SU-DHL-6 (cell line): ENCODE measurements around the gene IGSF8.
A peak's percentile ranks its signal among the peaks of the same experiment; 100 is the strongest.

Source experiments
- H2AFZ ChIP-seq: fragments of 200-600 bp; sonication (generic); 2 replicates; pipeline ENCODE4 v1.6.1; 2014; ENCODE audit warnings: low read depth, mild to moderate bottlenecking, moderate library complexity, mixed read lengths, antibody characterized with exemption, low read length; ENCODE audit not compliant: severe bottlenecking
- H3F3A ChIP-seq: fragments of 200-600 bp; shearing (Covaris generic); 2 replicates; pipeline ENCODE4 v1.6.0; 2016; ENCODE audit warnings: antibody characterized with exemption, mild to moderate bottlenecking; ENCODE audit not compliant: insufficient read depth
- H3K27ac ChIP-seq: fragments of 200-600 bp; sonication (generic); 2 replicates; pipeline ENCODE4 v1.5.1; 2016; ENCODE audit warnings: low read depth, mild to moderate bottlenecking, low read length, moderate library complexity, mixed read lengths
- H3K27me3 ChIP-seq: fragments of 200-600 bp; sonication (generic), shearing (Covaris generic); 2 replicates; pipeline ENCODE4 v1.6.0; 2014; ENCODE audit warnings: mild to moderate bottlenecking, low read length
- H3K36me3 ChIP-seq: fragments of 200-600 bp; sonication (generic); 2 replicates; pipeline ENCODE4 v1.6.1; 2014; ENCODE audit warnings: mild to moderate bottlenecking, low read length, mixed read lengths
- H3K4me2 ChIP-seq: fragments of 300-600, 200-600 bp; shearing (Covaris generic), sonication (generic); 2 replicates; pipeline ENCODE4 v1.6.0; 2014; ENCODE audit warnings: low read length, low read depth, mild to moderate bottlenecking; ENCODE audit not compliant: poor library complexity, severe bottlenecking
- H3K4me3 ChIP-seq: fragments of 200-600 bp; sonication (generic); 2 replicates; pipeline ENCODE4 v1.5.1; 2014; ENCODE audit warnings: antibody characterized with exemption, low read length, mild to moderate bottlenecking, mixed read lengths; ENCODE audit not compliant: insufficient read depth, poor library complexity, severe bottlenecking
- H3K79me2 ChIP-seq: fragments of 200-600 bp; sonication (generic); 2 replicates; pipeline ENCODE4 v1.6.1; 2014; ENCODE audit warnings: mild to moderate bottlenecking, low read length, moderate library complexity; ENCODE audit not compliant: insufficient read depth
- H3K9ac ChIP-seq: fragments of 200-600 bp; sonication (generic); 2 replicates; pipeline ENCODE4 v1.7.0; 2014; ENCODE audit warnings: mild to moderate bottlenecking, low read length
- H3K9me2 ChIP-seq: fragments of 200-600 bp; sonication (generic); replicated peaks from 2 replicates; pipeline ENCODE4 v1.6.1; 2014; ENCODE audit warnings: low read length; ENCODE audit not compliant: insufficient read depth
- H3K9me3 ChIP-seq: fragments of 200-600 bp; sonication (generic); 2 replicates; pipeline ENCODE4 v1.6.1; 2014; ENCODE audit warnings: low read length, mixed read lengths; ENCODE audit not compliant: insufficient read depth
- H4K20me1 ChIP-seq: fragments of 200-600 bp; sonication (generic); 2 replicates; pipeline ENCODE4 v1.6.1; 2014; ENCODE audit warnings: low read depth, mild to moderate bottlenecking, antibody characterized with exemption, low read length, moderate library complexity, mixed read lengths
- EZH2phosphoT487 ChIP-seq: fragments of 200-600 bp; sonication (generic), shearing (Covaris generic); conservative IDR thresholded peaks from 2 replicates; pipeline ENCODE4 v1.6.1; 2018; ENCODE audit warnings: mild to moderate bottlenecking, antibody characterized with exemption, low read length, moderate library complexity, mixed read lengths
- TF ChIP-seq, protein P1 (sequence below): fragments of 200-600 bp; sonication (generic); IDR thresholded peaks from one replicate; pipeline ENCODE4 v1.5.1; 2017; ENCODE audit warnings: antibody characterized with exemption, mild to moderate bottlenecking, low read length, moderate library complexity; ENCODE audit not compliant: insufficient read depth, poor library complexity, severe bottlenecking

Gene IGSF8

DNA sequence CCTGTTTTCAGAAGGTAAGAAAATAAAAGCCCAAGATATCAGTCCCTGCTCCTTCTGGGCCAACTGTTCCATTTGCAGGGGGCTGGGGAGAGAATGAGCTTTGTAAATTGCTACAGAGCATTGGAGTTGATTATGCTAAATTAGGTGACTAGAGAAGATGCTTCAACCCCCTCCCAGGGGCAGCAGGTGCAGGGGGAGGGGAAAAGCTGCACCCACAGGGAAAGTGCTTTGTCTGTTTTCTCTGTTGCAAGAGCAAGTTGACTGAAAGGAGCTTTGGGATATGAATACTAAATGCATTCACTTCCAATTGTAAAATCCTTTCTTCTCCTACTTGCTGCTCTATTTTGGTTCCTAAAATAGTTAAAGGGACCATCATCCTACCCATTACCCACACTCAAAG is 50.1 kb downstream of the IGSF8 start:
- Histone ChIP-seq H3F3A (no peaks in the 10 kb centered on the region), H4K20me1 (no peaks in the 10 kb centered on the region), H3K9me3 (no peaks in the 10 kb centered on the region), H3K4me3 (no peak overlapping the region), H3K9ac (no peak overlapping the region), H3K27me3 (no peaks in the 10 kb centered on the region), H3K79me2 (no peaks in the 10 kb centered on the region), H3K27ac (no peak overlapping the region), H3K36me3 (no peaks in the 10 kb centered on the region), H3K4me2 (no peak overlapping the region), H2AFZ (no peak overlapping the region), H3K9me2 (no peaks in the 10 kb centered on the region)
- TF ChIP-seq, protein P1, sequence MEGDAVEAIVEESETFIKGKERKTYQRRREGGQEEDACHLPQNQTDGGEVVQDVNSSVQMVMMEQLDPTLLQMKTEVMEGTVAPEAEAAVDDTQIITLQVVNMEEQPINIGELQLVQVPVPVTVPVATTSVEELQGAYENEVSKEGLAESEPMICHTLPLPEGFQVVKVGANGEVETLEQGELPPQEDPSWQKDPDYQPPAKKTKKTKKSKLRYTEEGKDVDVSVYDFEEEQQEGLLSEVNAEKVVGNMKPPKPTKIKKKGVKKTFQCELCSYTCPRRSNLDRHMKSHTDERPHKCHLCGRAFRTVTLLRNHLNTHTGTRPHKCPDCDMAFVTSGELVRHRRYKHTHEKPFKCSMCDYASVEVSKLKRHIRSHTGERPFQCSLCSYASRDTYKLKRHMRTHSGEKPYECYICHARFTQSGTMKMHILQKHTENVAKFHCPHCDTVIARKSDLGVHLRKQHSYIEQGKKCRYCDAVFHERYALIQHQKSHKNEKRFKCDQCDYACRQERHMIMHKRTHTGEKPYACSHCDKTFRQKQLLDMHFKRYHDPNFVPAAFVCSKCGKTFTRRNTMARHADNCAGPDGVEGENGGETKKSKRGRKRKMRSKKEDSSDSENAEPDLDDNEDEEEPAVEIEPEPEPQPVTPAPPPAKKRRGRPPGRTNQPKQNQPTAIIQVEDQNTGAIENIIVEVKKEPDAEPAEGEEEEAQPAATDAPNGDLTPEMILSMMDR: no peak
- no peak for TF ChIP-seq EZH2phosphoT487

DNA sequence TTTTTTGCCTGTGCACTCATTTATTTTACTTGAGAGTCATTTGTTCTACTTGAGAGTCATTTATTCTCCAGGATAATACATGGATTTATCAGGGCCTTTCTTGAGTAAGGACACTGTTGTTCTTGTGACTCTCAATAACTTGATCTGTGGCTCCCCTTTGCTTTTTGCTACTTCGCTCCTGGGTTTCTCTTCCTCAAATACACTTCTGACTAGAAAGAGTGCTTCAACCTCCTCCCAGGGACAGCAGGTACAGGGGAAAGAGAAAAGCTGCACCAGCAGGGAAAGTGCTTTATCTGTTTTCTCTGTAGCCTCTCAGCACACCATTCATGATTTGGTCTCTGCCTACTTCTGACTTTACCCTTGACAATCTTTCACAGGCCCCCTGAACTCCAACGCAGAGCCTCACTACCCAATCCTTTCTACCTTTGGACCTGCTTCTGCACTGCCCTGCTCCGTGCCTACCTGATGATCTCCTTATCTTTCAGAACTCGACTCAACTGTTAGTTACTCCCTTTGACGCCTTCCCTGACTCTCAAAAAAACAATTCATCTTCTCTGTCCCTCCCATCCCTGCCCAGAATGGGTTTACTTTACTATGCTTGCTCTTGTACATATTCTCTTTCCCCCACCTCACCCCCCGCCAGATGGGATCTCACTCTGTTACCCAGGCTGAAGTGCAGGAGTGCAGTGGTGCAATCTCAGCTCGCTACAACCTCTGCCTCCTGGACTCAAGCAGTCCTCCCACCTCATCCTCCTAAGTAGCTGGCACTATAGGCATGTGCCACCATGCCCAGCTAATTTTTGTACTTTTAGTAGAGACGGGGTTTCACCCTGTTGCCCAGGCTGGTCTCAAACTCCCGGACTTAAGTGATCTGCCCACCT is 51.1 kb downstream of the IGSF8 start:
- Histone ChIP-seq H3K4me2 (peak overlapping the region; percentile 45), H4K20me1 (no peaks in the 10 kb centered on the region), H3K79me2 (no peaks in the 10 kb centered on the region), H3K9me3 (no peaks in the 10 kb centered on the region), H3K4me3 (no peak overlapping the region), H3K9ac (no peak overlapping the region), H3K27ac (no peak overlapping the region), H3K9me2 (no peaks in the 10 kb centered on the region), H3F3A (no peaks in the 10 kb centered on the region), H2AFZ (peak overlapping the region; percentile 70), H3K27me3 (no peaks in the 10 kb centered on the region), H3K36me3 (no peaks in the 10 kb centered on the region)
- TF ChIP-seq, protein P1: no peak

DNA sequence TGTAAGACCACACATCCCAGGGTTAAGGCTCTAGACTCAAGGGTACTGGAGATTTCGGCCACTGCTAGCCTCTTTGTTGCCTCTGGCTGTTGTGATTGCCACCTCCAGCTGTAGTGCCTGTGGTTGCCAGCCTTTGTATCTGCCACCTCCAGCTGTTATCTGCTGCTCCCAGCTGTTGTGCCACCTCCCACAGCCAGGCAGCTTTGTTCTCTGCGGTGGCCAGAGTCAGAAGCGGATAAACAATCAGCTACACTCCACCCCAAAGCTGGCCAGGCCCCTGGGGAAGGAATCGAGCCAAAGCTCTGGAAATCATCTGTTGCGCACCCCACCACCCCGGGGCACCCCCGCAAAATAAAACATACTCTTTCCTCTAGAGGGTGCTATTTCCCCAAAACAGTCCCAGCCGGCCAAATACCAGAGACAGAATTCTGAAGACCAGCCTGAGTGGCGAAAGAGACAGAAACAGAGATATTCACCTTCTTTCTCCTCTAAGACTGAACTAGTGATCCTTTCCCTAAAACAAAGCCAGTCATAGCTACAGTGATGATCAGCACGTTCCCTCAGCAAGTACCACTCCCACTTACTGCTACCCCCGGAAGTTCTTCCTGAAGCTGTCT is 51.8 kb downstream of the IGSF8 start:
- no peaks in the 10 kb centered on the region for H3K79me2 ChIP-seq
- no peaks in the 10 kb centered on the region for H3K9me2 ChIP-seq
- H3K4me2 ChIP-seq: peak overlapping the region; percentile 45
- no peak overlapping the region for H3K27ac ChIP-seq
- no peaks in the 10 kb centered on the region for H3K27me3 ChIP-seq
- TF ChIP-seq EZH2phosphoT487: no peak
- TF ChIP-seq, protein P1: peak; percentile 70
- H3F3A ChIP-seq: no peaks in the 10 kb centered on the region
- H2AFZ ChIP-seq: peak overlapping the region; percentile 70
- H3K36me3 ChIP-seq: no peaks in the 10 kb centered on the region
- no peaks in the 10 kb centered on the region for H3K9me3 ChIP-seq
- no peaks in the 10 kb centered on the region for H4K20me1 ChIP-seq
- H3K4me3 ChIP-seq: no peak overlapping the region
- H3K9ac ChIP-seq: no peak overlapping the region
